MM.1S (cell line): ENCODE measurements around the gene ZNF710.

Experiments
- DNase-seq: peaks from one replicate; pipeline ENCODE4 v3.0.0-alpha.2; 2015
- H2AFZ ChIP-seq: fragments of 300-600 bp; sonication (generic); 2 replicates; pipeline ENCODE4 v1.6.0; 2016; ENCODE audit warnings: antibody characterized with exemption, low read length
- H3F3A ChIP-seq: fragments of 300-600 bp; sonication (generic); 2 replicates; pipeline ENCODE4 v1.6.1; 2016; ENCODE audit warnings: mild to moderate bottlenecking, antibody characterized with exemption, low read length, moderate library complexity, mixed read lengths; ENCODE audit not compliant: insufficient read depth
- H3K27ac ChIP-seq: fragments of 300-600 bp; sonication (generic); 2 replicates; pipeline ENCODE4 v1.5.1; 2016; ENCODE audit warnings: mild to moderate bottlenecking, low read length
- H3K27me3 ChIP-seq: fragments of 300-600 bp; sonication (generic); replicated peaks from 2 replicates; pipeline ENCODE4 v1.6.0; 2016; ENCODE audit warnings: low read length; ENCODE audit not compliant: insufficient read depth
- H3K36me3 ChIP-seq: fragments of 300-600 bp; sonication (generic); replicated peaks from 2 replicates; pipeline ENCODE4 v1.6.1; 2016; ENCODE audit warnings: mild to moderate bottlenecking, low read length, mixed read lengths; ENCODE audit not compliant: insufficient read depth
- H3K4me1 ChIP-seq: fragments of 300-600 bp; sonication (generic); 2 replicates; pipeline ENCODE4 v1.6.1; 2016; ENCODE audit warnings: low read length, mixed read lengths
- H3K4me2 ChIP-seq: fragments of 300-600 bp; sonication (generic); 2 replicates; pipeline ENCODE4 v1.6.0; 2016; ENCODE audit warnings: low read depth, low read length
- H3K4me3 ChIP-seq: fragments of 300-600 bp; sonication (generic); 2 replicates; pipeline ENCODE4 v1.5.1; 2016; ENCODE audit warnings: low read length, mixed read lengths
- H3K79me2 ChIP-seq: fragments of 300-600 bp; sonication (generic); 2 replicates; pipeline ENCODE4 v1.6.1; 2016; ENCODE audit warnings: mixed run types, low read length, mixed read lengths
- H3K9ac ChIP-seq: fragments of 300-600 bp; sonication (generic); 2 replicates; pipeline ENCODE4 v1.6.1; 2016; ENCODE audit warnings: low read length, mixed read lengths
- H3K9me2 ChIP-seq: fragments of 300-600 bp; sonication (generic); replicated peaks from 2 replicates; pipeline ENCODE4 v1.6.1; 2016; ENCODE audit warnings: mild to moderate bottlenecking, low read length, mixed read lengths; ENCODE audit not compliant: insufficient read depth
- H3K9me3 ChIP-seq: fragments of 300-600 bp; sonication (generic); replicated peaks from 2 replicates; pipeline ENCODE4 v1.6.1; 2016; ENCODE audit warnings: mild to moderate bottlenecking, low read length, mixed read lengths; ENCODE audit not compliant: insufficient read depth
- H4K20me1 ChIP-seq: fragments of 300-600 bp; sonication (generic); 2 replicates; pipeline ENCODE4 v1.6.1; 2016; ENCODE audit warnings: mild to moderate bottlenecking, low read length, moderate library complexity, mixed read lengths; ENCODE audit not compliant: insufficient read depth
- CTCF ChIP-seq: fragments of 300-600 bp; sonication (generic); IDR thresholded peaks from 2 replicates; pipeline ENCODE4 v1.5.1; 2016; ENCODE audit warnings: antibody characterized with exemption, low read length, mixed read lengths
- EZH2 ChIP-seq: fragments of 300-600 bp; sonication (generic); optimal IDR thresholded peaks from 2 replicates; pipeline ENCODE3; 2017; ENCODE audit warnings: low read depth, mild to moderate bottlenecking, antibody characterized with exemption, low read length, mixed read lengths
- EZH2phosphoT487 ChIP-seq: fragments of 300-600 bp; sonication (generic); IDR thresholded peaks from 2 replicates; pipeline ENCODE4 v1.6.1; 2018; ENCODE audit warnings: antibody characterized with exemption, low read length

Gene ZNF710

DNA sequence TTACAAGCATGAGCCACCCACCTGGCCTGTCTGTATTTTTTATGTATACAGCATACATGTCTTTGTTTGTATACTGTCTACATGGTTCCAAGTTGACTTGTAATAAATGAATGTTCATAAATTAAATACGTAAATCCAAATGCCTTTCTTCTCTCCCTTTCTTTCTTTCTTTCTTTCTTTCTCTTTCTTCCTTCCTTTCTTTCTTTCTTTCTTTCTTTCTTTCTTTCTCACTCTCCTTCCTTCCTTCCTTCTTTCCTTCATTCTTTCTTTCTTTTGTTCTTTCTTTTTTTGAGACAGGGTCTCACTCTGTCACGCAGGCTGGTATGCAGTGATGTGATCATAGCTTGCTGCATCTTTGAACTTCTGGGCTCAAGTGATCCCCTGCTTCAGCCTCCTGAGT is 17.1 kb upstream of the ZNF710 start:
- Histone ChIP-seq H3K36me3 (no peaks in the 10 kb centered on the region), H3F3A (no peaks in the 10 kb centered on the region), H2AFZ (no peak overlapping the region), H4K20me1 (no peaks in the 10 kb centered on the region), H3K9me3 (no peaks in the 10 kb centered on the region), H3K9ac (no peak overlapping the region), H3K27ac (no peak overlapping the region), H3K4me1 (no peaks in the 10 kb centered on the region), H3K4me3 (no peak overlapping the region), H3K79me2 (no peaks in the 10 kb centered on the region), H3K27me3 (no peaks in the 10 kb centered on the region), H3K9me2 (no peaks in the 10 kb centered on the region), H3K4me2 (no peak overlapping the region)
- no peak for DNase-seq
- TF ChIP-seq CTCF (no peak), EZH2phosphoT487 (no peak), EZH2 (no peak)

DNA sequence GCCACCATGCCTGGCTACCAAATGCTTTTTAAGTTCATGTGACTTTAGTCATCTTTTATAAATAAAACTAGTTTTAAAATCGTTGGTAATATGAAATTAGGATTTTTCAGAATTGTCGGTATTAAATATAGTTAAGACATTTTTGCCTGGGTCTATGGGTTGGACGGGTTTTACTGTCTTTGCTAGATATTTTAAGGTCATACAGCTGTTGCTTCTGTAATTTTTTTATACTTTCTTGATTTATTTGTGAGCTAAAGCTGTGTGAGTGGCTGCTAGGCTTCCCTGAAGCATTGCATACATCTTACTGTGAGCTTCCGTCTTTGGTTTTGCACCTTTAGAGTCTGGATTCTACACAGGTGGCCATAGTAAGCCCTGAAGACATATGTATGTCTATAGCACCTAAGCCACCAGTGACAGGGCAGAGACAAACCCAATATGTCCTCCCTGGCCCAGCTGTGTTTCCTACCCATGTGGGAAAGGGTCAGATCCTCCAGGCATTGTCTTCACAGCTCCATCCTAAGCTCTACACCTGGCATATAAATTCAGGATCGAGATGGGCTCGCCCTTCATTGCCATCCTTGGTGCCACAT is 16.6 kb upstream of the ZNF710 start:
- no peak overlapping the region for H3K4me3 ChIP-seq
- H3K9me2 ChIP-seq: no peaks in the 10 kb centered on the region
- no peak overlapping the region for H3K4me2 ChIP-seq
- H3K79me2 ChIP-seq: no peaks in the 10 kb centered on the region
- no peaks in the 10 kb centered on the region for H4K20me1 ChIP-seq
- no peaks in the 10 kb centered on the region for H3K4me1 ChIP-seq
- TF ChIP-seq EZH2phosphoT487: no peak
- TF ChIP-seq EZH2: no peak
- TF ChIP-seq CTCF: no peak
- H3K27ac ChIP-seq: no peak overlapping the region
- no peaks in the 10 kb centered on the region for H3F3A ChIP-seq
- no peak overlapping the region for H3K9ac ChIP-seq
- no peaks in the 10 kb centered on the region for H3K36me3 ChIP-seq
- DNase-seq: no peak
- H3K9me3 ChIP-seq: no peaks in the 10 kb centered on the region
- no peaks in the 10 kb centered on the region for H3K27me3 ChIP-seq
- no peak overlapping the region for H2AFZ ChIP-seq

- Histone ChIP-seq H4K20me1 (no peaks in the 10 kb centered on the region), H3K9ac (no peak overlapping the region), H3K4me1 (no peaks in the 10 kb centered on the region), H3K36me3 (no peaks in the 10 kb centered on the region), H2AFZ (no peak overlapping the region), H3K27me3 (no peaks in the 10 kb centered on the region), H3F3A (no peaks in the 10 kb centered on the region), H3K27ac (no peak overlapping the region), H3K4me2 (no peak overlapping the region), H3K4me3 (no peak overlapping the region), H3K79me2 (no peaks in the 10 kb centered on the region), H3K9me2 (no peaks in the 10 kb centered on the region), H3K9me3 (no peaks in the 10 kb centered on the region)
- no peak for TF ChIP-seq EZH2phosphoT487
- TF ChIP-seq EZH2: no peak
- no peak for TF ChIP-seq CTCF
- DNase-seq: no peak
These were observed 16.0 kb upstream of the ZNF710 start for GRCh38 chr15:89985111-89985510.
